K562 (cell line): ENCODE results near the gene ALDOB. TPM values are rescaled to one million over a fixed set of nuclear protein-coding genes. Genes with fewer than 3 reads are reported as not detected.
A peak's percentile ranks its signal among the peaks of the same experiment; 100 is the strongest.

ENCODE experiments used
- CBX8 ChIP-seq: fragments of 200-600 bp; sonication (generic); IDR thresholded peaks from 2 replicates; pipeline ENCODE4 v1.6.1; 2012; ENCODE audit warnings: borderline replicate concordance, mixed run types, low read depth, mild to moderate bottlenecking, moderate library complexity, mixed read lengths, low read length, control low read depth, inconsistent platforms; ENCODE audit not compliant: poor library complexity, severe bottlenecking; ENCODE audit errors: extremely low read depth
- CHD2 ChIP-seq: IDR thresholded peaks from 2 replicates; pipeline ENCODE4 v1.6.1; 2011; ENCODE audit warnings: low read depth, low read length
- FUS ChIP-seq: fragments of 200-400 bp; formaldehyde crosslinking; optimal IDR thresholded peaks from 2 replicates; pipeline ENCODE3; 2017; ENCODE audit warnings: low read depth, low read length
- GABPB1 ChIP-seq: sonication (generic); formaldehyde crosslinking; IDR thresholded peaks from 2 replicates; pipeline ENCODE4 v1.8.0; 2022; ENCODE audit warnings: mild to moderate bottlenecking, missing genetic modification reagents
- HNRNPK ChIP-seq: fragments of 200-400 bp; formaldehyde crosslinking; IDR thresholded peaks from one replicate; pipeline ENCODE4 v1.6.1; 2018; ENCODE audit warnings: mild to moderate bottlenecking, low read depth, low read length; ENCODE audit not compliant: poor library complexity, severe bottlenecking
- ILK ChIP-seq: fragments of 450-650 bp; IDR thresholded peaks from 2 replicates; pipeline ENCODE4 v1.6.1; 2016; ENCODE audit warnings: missing genetic modification characterization, low read depth, mild to moderate bottlenecking, missing compliant biosample characterization, moderate library complexity, borderline replicate concordance
- MTA1 ChIP-seq: fragments of 450-650 bp; IDR thresholded peaks from 2 replicates; pipeline ENCODE4 v1.6.1; 2017; ENCODE audit warnings: borderline replicate concordance
- RERE ChIP-seq: sonication (generic); formaldehyde crosslinking; IDR thresholded peaks from 2 replicates; pipeline ENCODE4 v1.8.0; 2023; ENCODE audit warnings: missing genetic modification reagents, mild to moderate bottlenecking, borderline replicate concordance
- RFX1 ChIP-seq: fragments of 450-650 bp; IDR thresholded peaks from 2 replicates; pipeline ENCODE4 v1.6.1; 2016; ENCODE audit warnings: mild to moderate bottlenecking, moderate library complexity
- SUPT5H ChIP-seq: fragments of 450-650 bp; IDR thresholded peaks from 2 replicates; pipeline ENCODE4 v1.6.1; 2016
- TCF7 ChIP-seq: sonication (generic); IDR thresholded peaks from 2 replicates; pipeline ENCODE4 v1.6.1; 2016; ENCODE audit warnings: antibody characterized with exemption, borderline replicate concordance
- TFAM ChIP-seq: fragments of 250-450 bp; sonication (Bioruptor Pico); conservative IDR thresholded peaks from 2 replicates; pipeline ENCODE4 v1.5.0; 2021; ENCODE audit warnings: mild to moderate bottlenecking, moderate library complexity
- ZNF407 ChIP-seq: fragments of 450-650 bp; IDR thresholded peaks from 2 replicates; pipeline ENCODE4 v1.6.1; 2016; ENCODE audit warnings: low read depth
- polyA plus RNA-seq, 8 experiments: library from polyadenylated mRNA; depleted of rRNA in 4 of 8; stranded (reverse) in 5 of 8; unstranded in 3 of 8; fragments of >200 nt; fragmentation: Nextera tagmentation in 2 of 8; fragmentation: Illumina TruSeq in 1 of 8; extraction: Ambion mirVana in 2 of 8; extraction: Trizol in 1 of 8; gene quantifications; 2 replicates each; pipeline versions ENCODE4 v1.2.1 to v1.2.3, GENCODE V29; 2011 to 2014; ENCODE audit warnings: inconsistent platforms in 1 of 8, missing spikeins in 1 of 8
- total RNA-seq, 7 experiments: library from RNA; depleted of rRNA in 6 of 7; stranded (reverse); fragments of >200 nt in 6 of 7; fragmentation: Illumina TruSeq in 2 of 7; extraction: Trizol in 2 of 7; gene quantifications; 2 replicates each; pipeline versions ENCODE4 v1.2.1 to v1.2.3, GENCODE V29; 2011 to 2021; ENCODE audit warnings: low replicate concordance in 1 of 7

The ALDOB gene
- total and polyA plus RNA-seq, 9 of the 15 experiments (the other 6 are each of a cell fraction or from before 2014, with no cell fraction given) = 0.80 TPM; not detected in 8

GRCh38 chr9:101398068-101398929 lies 37.3 kb downstream of the ALDOB start, which contains the start of the genes MRPL50 and ZNF189 (continued):
- no peak for TF ChIP-seq CHD2
- peak; percentile 75; the same call in 1 of the 2 replicates for TF ChIP-seq GABPB1 (CRISPR knock-in tag)
- no peak for TF ChIP-seq CBX8
- no peak for TF ChIP-seq FUS
- no peak for TF ChIP-seq TCF7
- no peak for TF ChIP-seq RERE (CRISPR knock-in tag)
- TF ChIP-seq MTA1 = peak; percentile 86
- no peak for TF ChIP-seq TFAM
- no peak for TF ChIP-seq ZNF407
- TF ChIP-seq SUPT5H = peak; percentile 98
- TF ChIP-seq HNRNPK = no peak
- no peak for TF ChIP-seq RFX1
- TF ChIP-seq ILK (tag) = no peak
